ENCODE results near the gene MASP1.
"Not testable (repeated sequence)": the region's sequence is repeated elsewhere in the genome, so short reads cannot be mapped to it uniquely, and the experiment has no call there.

The MASP1 gene

GRCh38 chr3:187210091-187210490, 81.4 kb downstream of the MASP1 start:
- no peaks in the 10 kb centered on the region for H3K36me3 Mint-ChIP-seq (ENCODE audit: low read depth)
- peak overlapping the region in 1 of 3 experiments; percentile 50 for H3K27ac Mint-ChIP-seq
- no peak for TF ChIP-seq CTCF (IDR thresholded peaks at IDR 0.05; ENCODE audit: unreplicated experiment in 3 of 3)
- peaks cover 8% of the 10 kb centered on the region for H3K27me3 Mint-ChIP-seq (ENCODE audit: low read depth)
- H3K4me1 Mint-ChIP-seq: peaks cover 24% of the 10 kb centered on the region
- peak overlapping the region in 1 of 3 experiments; percentile 7 for H3K4me3 Mint-ChIP-seq
- H3K9me3 Mint-ChIP-seq: peaks cover 10% of the 10 kb centered on the region

DNA sequence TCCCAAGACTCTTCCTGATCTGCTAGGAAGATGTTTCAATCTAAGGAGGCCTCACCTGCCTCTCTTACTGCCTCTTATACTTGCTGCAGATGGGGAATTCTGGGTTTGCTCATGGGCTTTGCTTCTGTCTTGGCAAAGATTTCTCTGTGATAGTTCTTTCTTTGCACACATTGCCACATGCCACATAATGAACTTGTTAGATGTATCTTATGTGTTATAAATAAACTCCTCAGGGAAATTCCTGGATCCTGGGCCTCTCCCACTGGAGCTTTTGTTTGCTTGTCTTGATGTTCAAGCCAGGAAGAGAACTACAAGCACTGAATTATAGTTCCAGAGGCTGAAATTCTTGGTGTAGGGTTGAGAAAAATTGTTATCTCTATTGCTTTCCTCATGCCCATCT, 82.0 kb downstream of the MASP1 start:
- no peaks in the 10 kb centered on the region for H3K36me3 Mint-ChIP-seq (ENCODE audit: low read depth)
- H3K9me3 Mint-ChIP-seq: peaks cover 10% of the 10 kb centered on the region
- no peak overlapping the region for H3K4me3 Mint-ChIP-seq
- no peak for TF ChIP-seq CTCF (IDR thresholded peaks at IDR 0.05; ENCODE audit: unreplicated experiment in 3 of 3)
- H3K27ac Mint-ChIP-seq: no peak overlapping the region
- H3K27me3 Mint-ChIP-seq (ENCODE audit: low read depth): peaks cover 8% of the 10 kb centered on the region
- H3K4me1 Mint-ChIP-seq: peaks cover 24% of the 10 kb centered on the region

GRCh38 chr3:187208159-187208558, 83.4 kb downstream of the MASP1 start:
- Mint-ChIP-seq H3K36me3 (ENCODE audit: low read depth) (no peaks in the 10 kb centered on the region), H3K4me1 (peaks cover 24% of the 10 kb centered on the region), H3K4me3 (no peak overlapping the region), H3K9me3 (peaks cover 10% of the 10 kb centered on the region), H3K27me3 (ENCODE audit: low read depth) (peaks cover 10% of the 10 kb centered on the region), H3K27ac (peak overlapping the region in 1 of 3 experiments; percentile 79)
- TF ChIP-seq CTCF (IDR thresholded peaks at IDR 0.05; ENCODE audit: unreplicated experiment in 3 of 3): no peak

- H3K27me3 Mint-ChIP-seq (ENCODE audit: low read depth): peaks cover 9% of the 10 kb centered on the region
- H3K36me3 Mint-ChIP-seq (ENCODE audit: low read depth): no peaks in the 10 kb centered on the region
- H3K4me3 Mint-ChIP-seq: no peak overlapping the region
- H3K4me1 Mint-ChIP-seq: peaks cover 24% of the 10 kb centered on the region
- peak overlapping the region in 1 of 3 experiments; percentile 79 for H3K27ac Mint-ChIP-seq
- TF ChIP-seq CTCF (IDR thresholded peaks at IDR 0.05; ENCODE audit: unreplicated experiment in 3 of 3): no peak
- H3K9me3 Mint-ChIP-seq: peaks cover 10% of the 10 kb centered on the region
Measured at GRCh38 chr3:187207624-187208023, 83.9 kb downstream of the MASP1 start.

GRCh38 chr3:187207062-187207461, 84.5 kb downstream of the MASP1 start:
- peak overlapping the region in 1 of 3 experiments; percentile 79 for H3K27ac Mint-ChIP-seq
- H3K4me3 Mint-ChIP-seq: no peak overlapping the region
- no peak for TF ChIP-seq CTCF (IDR thresholded peaks at IDR 0.05; ENCODE audit: unreplicated experiment in 3 of 3)
- H3K27me3 Mint-ChIP-seq (ENCODE audit: low read depth): peaks cover 10% of the 10 kb centered on the region
- peaks cover 10% of the 10 kb centered on the region for H3K9me3 Mint-ChIP-seq
- no peaks in the 10 kb centered on the region for H3K36me3 Mint-ChIP-seq (ENCODE audit: low read depth)
- H3K4me1 Mint-ChIP-seq: peaks cover 24% of the 10 kb centered on the region

DNA sequence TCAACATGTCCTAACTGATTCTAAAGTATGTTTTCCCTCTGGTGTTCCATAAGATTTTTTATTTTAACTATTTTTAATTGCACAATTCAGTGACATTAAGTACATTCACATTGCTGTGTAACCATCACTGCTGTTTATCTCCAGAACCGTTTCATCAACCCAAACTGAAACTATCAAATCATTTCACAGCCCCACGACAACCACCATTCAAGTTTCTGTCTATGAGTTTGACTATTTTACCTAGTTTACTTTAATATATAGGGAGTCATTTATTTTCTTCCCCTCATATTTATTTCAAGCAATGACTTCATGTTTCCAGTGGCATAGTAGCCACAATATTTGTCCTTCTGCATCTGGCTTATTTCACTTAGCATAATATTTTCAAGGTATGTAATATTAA, 85.9 kb downstream of the MASP1 start:
- H3K9me3 Mint-ChIP-seq: peaks cover 10% of the 10 kb centered on the region
- H3K4me1 Mint-ChIP-seq: peaks cover 21% of the 10 kb centered on the region
- H3K4me3 Mint-ChIP-seq: no peak overlapping the region
- H3K27me3 Mint-ChIP-seq (ENCODE audit: low read depth): peaks cover 12% of the 10 kb centered on the region
- no peaks in the 10 kb centered on the region for H3K36me3 Mint-ChIP-seq (ENCODE audit: low read depth)
- no peak for TF ChIP-seq CTCF (IDR thresholded peaks at IDR 0.05; ENCODE audit: unreplicated experiment in 3 of 3)
- no peak overlapping the region for H3K27ac Mint-ChIP-seq

DNA sequence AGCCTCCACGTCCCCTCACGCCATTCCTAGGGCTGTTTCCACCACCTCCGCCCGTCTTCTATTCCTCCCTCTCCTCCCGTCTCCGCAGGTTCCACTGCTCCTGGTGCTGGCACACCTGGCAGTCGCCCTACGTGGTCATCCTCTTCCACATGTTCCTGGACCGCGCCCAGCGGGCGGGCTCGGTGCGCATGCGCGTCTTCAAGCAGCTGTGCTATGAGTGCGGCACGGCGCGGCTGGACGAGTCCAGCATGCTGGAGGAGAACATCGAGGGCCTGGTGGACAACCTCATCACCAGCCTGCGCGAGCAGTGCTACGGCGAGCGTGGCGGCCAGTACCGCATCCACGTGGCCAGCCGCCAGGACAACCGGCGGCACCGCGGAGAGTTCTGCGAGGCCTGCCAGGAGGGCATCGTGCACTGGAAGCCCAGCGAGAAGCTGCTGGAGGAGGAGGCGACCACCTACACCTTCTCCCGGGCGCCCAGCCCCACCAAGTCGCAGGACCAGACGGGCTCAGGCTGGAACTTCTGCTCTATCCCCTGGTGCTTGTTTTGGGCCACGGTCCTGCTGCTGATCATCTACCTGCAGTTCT, 92.0 kb downstream of the MASP1 start:
- H3K4me1 Mint-ChIP-seq; H3K9me3 Mint-ChIP-seq; H3K36me3 Mint-ChIP-seq (ENCODE audit: low read depth); H3K4me3 Mint-ChIP-seq; H3K27ac Mint-ChIP-seq: not testable (repeated sequence)
- H3K27me3 Mint-ChIP-seq (ENCODE audit: low read depth): peaks cover 20% of the 10 kb centered on the region
